CD4-positive, CD25-positive, alpha-beta regulatory T cell (primary cell): ENCODE results near the gene AGAP1. TPM values are rescaled to one million over a fixed set of nuclear protein-coding genes. Genes with fewer than 3 reads are reported as not detected.

ENCODE experiments used
- ATAC-seq, 2 donors: fragments of 150-1000 bp; cut with Tn5 transposase; one replicate each; pipeline ENCODE4 v1.10.0; 2021; ENCODE audit warnings: low read depth in 2 of 2, moderate number of reproducible peaks in 2 of 2, moderate library complexity in 1 of 2
- DNase-seq, 3 donors: peaks; one replicate each; pipeline versions ENCODE4 v3.0.0 to v3.0.0-alpha.2; 2012 to 2022; ENCODE audit warnings: mixed read lengths in 1 of 3
- H3K27ac ChIP-seq: one replicate; pipeline ENCODE4 v1.7.0; 2013; ENCODE audit warnings: mild to moderate bottlenecking, low read length; ENCODE audit not compliant: insufficient read depth, poor library complexity, severe bottlenecking
- H3K27me3 ChIP-seq: one replicate; pipeline ENCODE4 v1.7.0; 2013; ENCODE audit warnings: low read length; ENCODE audit not compliant: control insufficient read depth, insufficient read depth
- H3K36me3 ChIP-seq: one replicate; pipeline ENCODE4 v1.7.0; 2013; ENCODE audit warnings: mild to moderate bottlenecking, low read length, moderate library complexity; ENCODE audit not compliant: control insufficient read depth, insufficient read depth
- H3K4me1 ChIP-seq: 2 replicates; pipeline ENCODE4 v1.7.0; 2013; ENCODE audit warnings: mild to moderate bottlenecking, low read length; ENCODE audit not compliant: insufficient read depth, control insufficient read depth, poor library complexity, severe bottlenecking
- H3K4me3 ChIP-seq: one replicate; pipeline ENCODE4 v1.7.0; 2013; ENCODE audit warnings: low read depth, mild to moderate bottlenecking, low read length, moderate library complexity
- H3K9me3 ChIP-seq, 2 experiments: 1 replicate in 1 of 2; 2 replicates in 1 of 2; pipeline ENCODE4 v1.7.0; 2013; ENCODE audit warnings: low read length in 2 of 2, mild to moderate bottlenecking in 1 of 2, moderate library complexity in 1 of 2; ENCODE audit not compliant: control insufficient read depth in 2 of 2
- H3K27ac Mint-ChIP-seq, 3 donors: one replicate each; pipeline ENCODE4 v1.8.0; 2020 to 2022; ENCODE audit warnings: mild to moderate bottlenecking in 3 of 3, mixed read lengths in 3 of 3, moderate library complexity in 2 of 3
- H3K27me3 Mint-ChIP-seq: one replicate; pipeline ENCODE4 v1.8.0; 2022; ENCODE audit warnings: mild to moderate bottlenecking, mixed read lengths
- H3K36me3 Mint-ChIP-seq: one replicate; pipeline ENCODE4 v1.8.0; 2020; ENCODE audit warnings: mixed read lengths
- H3K4me1 Mint-ChIP-seq, 4 donors: one replicate each; pipeline ENCODE4 v1.8.0; 2020 to 2022; ENCODE audit warnings: mixed read lengths in 4 of 4, mild to moderate bottlenecking in 1 of 4
- H3K4me3 Mint-ChIP-seq, 4 donors: one replicate each; pipeline ENCODE4 v1.8.0; 2020 to 2022; ENCODE audit warnings: mild to moderate bottlenecking in 4 of 4, mixed read lengths in 4 of 4, moderate library complexity in 3 of 4
- H3K9me3 Mint-ChIP-seq, 7 donors: one replicate each; pipeline ENCODE4 v1.8.0; 2020 to 2022; ENCODE audit warnings: mixed read lengths in 7 of 7, mild to moderate bottlenecking in 3 of 7, moderate library complexity in 2 of 7
- polyA plus RNA-seq, 4 donors: library from polyadenylated mRNA; unstranded; fragments of 300-500 nt; fragmentation: Illumina TruSeq; gene quantifications; one replicate each; pipeline ENCODE4 v1.2.3, GENCODE V29; 2021
- total RNA-seq: library from RNA; stranded (reverse); gene quantifications from one replicate; pipeline ENCODE4 v1.2.3, GENCODE V29; 2022

Gene AGAP1
- total and polyA plus RNA-seq, 5 donors from 2014 or later: 0.99 TPM; not detected in 4

DNA sequence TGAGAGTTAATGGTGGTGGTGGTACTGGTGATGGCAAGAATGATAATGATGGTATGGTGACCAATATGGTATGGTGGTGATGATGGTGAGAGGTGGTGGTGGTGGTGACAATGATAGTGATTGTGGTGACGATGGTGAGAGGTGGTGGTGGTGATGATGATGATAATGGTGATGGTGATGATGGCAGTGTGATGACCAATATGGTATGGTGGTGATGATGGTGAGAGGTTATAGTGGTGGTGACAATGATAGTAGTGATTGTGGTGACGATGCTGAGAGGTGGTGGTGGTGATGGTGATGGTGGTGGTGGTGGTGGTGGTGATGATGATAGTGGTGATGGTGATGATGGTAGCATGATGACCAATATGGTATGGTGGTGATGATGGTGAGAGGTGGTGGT, 505.2 kb downstream of the AGAP1 start:
- Mint-ChIP-seq H3K27ac (no peak overlapping the region), H3K4me3 (no peak overlapping the region), H3K4me1 (no peaks in the 10 kb centered on the region), H3K27me3 (peaks cover 5% of the 10 kb centered on the region), H3K36me3 (no peaks in the 10 kb centered on the region), H3K9me3 (peaks cover 0 to 2% (median 0%) of the 10 kb centered on the region in 7 donors)
- Histone ChIP-seq H3K36me3 (no peaks in the 10 kb centered on the region), H3K4me3 (no peak overlapping the region), H3K27ac (no peak overlapping the region), H3K4me1 (no peaks in the 10 kb centered on the region), H3K27me3 (no peaks in the 10 kb centered on the region), H3K9me3 (no peaks in the 10 kb centered on the region)
- DNase-seq: no peak
- ATAC-seq: no peak

DNA sequence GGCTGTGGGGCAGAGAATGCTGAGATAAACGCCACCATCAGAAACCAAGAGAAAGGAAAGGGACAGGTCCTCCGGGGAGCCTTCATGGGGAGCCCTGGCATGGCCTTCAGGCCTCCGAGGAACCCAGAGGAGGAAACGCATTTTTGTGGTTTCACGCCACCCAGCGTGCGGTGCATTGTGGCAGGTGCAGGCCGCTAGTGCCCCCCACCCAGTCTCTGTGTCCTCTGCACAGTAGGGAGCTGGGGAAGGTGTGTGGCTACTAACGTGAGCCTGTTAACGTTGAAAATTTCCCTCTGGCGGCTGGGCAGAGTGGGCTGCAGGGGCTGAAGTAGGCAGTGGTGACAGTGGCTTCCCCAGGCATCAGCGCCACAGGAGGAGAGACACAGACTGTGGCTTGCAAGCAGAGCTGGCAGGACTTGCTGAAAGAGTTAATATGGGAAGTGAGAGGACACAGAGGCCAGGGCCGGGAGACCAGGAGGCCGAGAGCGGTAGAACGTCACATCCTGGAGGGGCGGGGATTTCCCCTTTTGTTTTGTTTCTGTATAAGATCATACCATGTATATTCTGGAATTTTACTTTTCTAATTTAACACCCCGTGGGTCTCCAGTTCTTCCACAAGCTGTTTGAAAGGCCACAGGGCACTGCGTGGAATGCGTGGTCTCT, 507.5 kb downstream of the AGAP1 start:
- no peak overlapping the region for H3K27ac ChIP-seq
- no peaks in the 10 kb centered on the region for H3K4me1 ChIP-seq
- Mint-ChIP-seq H3K4me1 (no peaks in the 10 kb centered on the region), H3K27me3 (peaks cover 5% of the 10 kb centered on the region), H3K27ac (no peak overlapping the region), H3K9me3 (peaks cover 0 to 3% (median 0%) of the 10 kb centered on the region in 7 donors), H3K36me3 (no peaks in the 10 kb centered on the region), H3K4me3 (no peak overlapping the region)
- ATAC-seq: no peak
- no peaks in the 10 kb centered on the region for H3K36me3 ChIP-seq
- no peak for DNase-seq
- H3K27me3 ChIP-seq: no peaks in the 10 kb centered on the region
- no peaks in the 10 kb centered on the region for H3K9me3 ChIP-seq
- H3K4me3 ChIP-seq: no peak overlapping the region

- H3K36me3 ChIP-seq: no peaks in the 10 kb centered on the region
- no peak for ATAC-seq
- H3K36me3 Mint-ChIP-seq: no peaks in the 10 kb centered on the region
- H3K4me1 Mint-ChIP-seq: no peaks in the 10 kb centered on the region
- H3K4me1 ChIP-seq: no peaks in the 10 kb centered on the region
- no peaks in the 10 kb centered on the region for H3K27me3 ChIP-seq
- peaks cover 0 to 3% (median 0%) of the 10 kb centered on the region in 7 donors for H3K9me3 Mint-ChIP-seq
- H3K4me3 Mint-ChIP-seq: no peak overlapping the region
- no peak overlapping the region for H3K4me3 ChIP-seq
- H3K9me3 ChIP-seq: no peaks in the 10 kb centered on the region
- no peak overlapping the region for H3K27ac Mint-ChIP-seq
- no peak overlapping the region for H3K27ac ChIP-seq
- no peak for DNase-seq
- peaks cover 5% of the 10 kb centered on the region for H3K27me3 Mint-ChIP-seq
Measured at GRCh38 chr2:236001854-236002253, 508.0 kb downstream of the AGAP1 start.

GRCh38 chr2:236008006-236008405, 514.2 kb downstream of the AGAP1 start:
- Histone ChIP-seq H3K27ac (no peak overlapping the region), H3K4me3 (no peak overlapping the region), H3K4me1 (no peaks in the 10 kb centered on the region), H3K9me3 (no peaks in the 10 kb centered on the region), H3K36me3 (no peaks in the 10 kb centered on the region), H3K27me3 (no peaks in the 10 kb centered on the region)
- Mint-ChIP-seq H3K4me1 (no peaks in the 10 kb centered on the region), H3K4me3 (no peak overlapping the region), H3K9me3 (peaks cover 0 to 4% (median 0%) of the 10 kb centered on the region in 7 donors), H3K27ac (no peak overlapping the region), H3K27me3 (peaks cover 8% of the 10 kb centered on the region), H3K36me3 (no peaks in the 10 kb centered on the region)
- DNase-seq: no peak
- ATAC-seq: no peak

DNA sequence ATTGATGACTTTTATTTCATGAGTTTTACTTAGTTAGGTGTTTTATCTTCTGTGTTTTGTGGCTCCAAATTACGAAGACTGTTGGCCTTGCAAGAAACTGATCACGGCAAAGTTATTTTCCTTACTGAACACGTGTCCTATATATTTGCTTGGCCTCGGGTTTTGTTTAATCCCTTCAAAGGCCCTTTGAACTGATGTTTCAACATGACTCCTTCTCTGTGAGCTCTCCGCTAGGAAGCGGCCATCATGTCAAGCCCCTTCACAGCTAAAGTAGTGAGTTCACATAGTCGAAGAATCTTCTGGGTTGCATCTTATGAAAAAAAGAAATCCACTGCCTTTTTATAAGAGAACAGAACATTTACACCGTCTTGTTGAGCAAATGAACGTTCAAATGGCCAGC, 515.0 kb downstream of the AGAP1 start:
- no peak overlapping the region for H3K4me3 ChIP-seq
- H3K27ac ChIP-seq: no peak overlapping the region
- H3K36me3 ChIP-seq: no peaks in the 10 kb centered on the region
- Mint-ChIP-seq H3K27ac (no peak overlapping the region), H3K36me3 (no peaks in the 10 kb centered on the region), H3K4me3 (peak overlapping the region in 1 of 4 donors; percentile 59), H3K9me3 (peaks cover 0 to 4% (median 0%) of the 10 kb centered on the region in 7 donors), H3K4me1 (no peaks in the 10 kb centered on the region), H3K27me3 (peaks cover 8% of the 10 kb centered on the region)
- no peaks in the 10 kb centered on the region for H3K9me3 ChIP-seq
- ATAC-seq (no peak), DNase-seq (no peak)
- no peaks in the 10 kb centered on the region for H3K4me1 ChIP-seq
- no peaks in the 10 kb centered on the region for H3K27me3 ChIP-seq

DNA sequence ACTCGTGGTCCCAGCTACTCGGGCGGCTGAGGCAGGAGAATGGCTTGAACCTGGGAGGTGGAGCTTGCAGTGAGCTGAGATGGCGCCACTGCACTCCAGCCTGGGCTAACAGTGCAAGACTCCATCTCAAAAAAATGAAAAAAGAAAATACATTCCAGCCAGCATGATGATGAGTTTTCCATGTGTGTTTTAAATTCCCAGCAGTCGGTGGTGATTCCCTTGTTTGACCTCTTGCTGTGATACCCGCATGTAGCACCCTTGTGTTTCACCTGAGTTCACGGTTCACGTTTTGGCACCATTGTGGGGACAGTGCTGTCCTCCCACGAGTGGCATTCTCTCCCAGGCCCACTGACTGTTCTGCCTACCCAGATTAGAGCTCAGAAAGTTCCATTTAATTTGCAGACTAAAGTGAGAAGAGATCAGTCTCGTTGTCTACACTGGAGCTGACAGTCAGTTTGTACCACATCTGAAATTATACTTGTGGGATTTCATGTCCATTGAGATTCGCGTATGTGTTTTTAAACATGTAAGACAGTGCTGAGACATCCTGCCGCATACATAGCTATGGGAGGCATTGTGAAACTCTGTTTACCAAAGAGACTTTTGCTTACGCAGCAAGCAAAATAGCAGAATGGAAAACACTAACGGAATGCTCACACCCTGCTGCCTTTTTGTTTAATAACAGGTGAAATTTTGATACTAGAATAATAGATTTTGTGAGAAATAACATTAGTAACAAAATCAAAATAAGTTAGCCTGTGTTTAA, 517.3 kb downstream of the AGAP1 start:
- Histone ChIP-seq H3K27me3 (no peaks in the 10 kb centered on the region), H3K9me3 (no peaks in the 10 kb centered on the region), H3K36me3 (no peaks in the 10 kb centered on the region), H3K27ac (no peak overlapping the region), H3K4me1 (no peaks in the 10 kb centered on the region), H3K4me3 (no peak overlapping the region)
- DNase-seq (no peak), ATAC-seq (no peak)
- H3K27me3 Mint-ChIP-seq: peaks cover 15% of the 10 kb centered on the region
- H3K4me3 Mint-ChIP-seq: no peak overlapping the region
- H3K36me3 Mint-ChIP-seq: no peaks in the 10 kb centered on the region
- H3K4me1 Mint-ChIP-seq: peaks cover 0 to 3% (median 0%) of the 10 kb centered on the region in 4 donors
- peak overlapping the region in 1 of 3 donors; percentile 32 for H3K27ac Mint-ChIP-seq
- H3K9me3 Mint-ChIP-seq: peaks cover 0 to 1% (median 0%) of the 10 kb centered on the region in 7 donors

DNA sequence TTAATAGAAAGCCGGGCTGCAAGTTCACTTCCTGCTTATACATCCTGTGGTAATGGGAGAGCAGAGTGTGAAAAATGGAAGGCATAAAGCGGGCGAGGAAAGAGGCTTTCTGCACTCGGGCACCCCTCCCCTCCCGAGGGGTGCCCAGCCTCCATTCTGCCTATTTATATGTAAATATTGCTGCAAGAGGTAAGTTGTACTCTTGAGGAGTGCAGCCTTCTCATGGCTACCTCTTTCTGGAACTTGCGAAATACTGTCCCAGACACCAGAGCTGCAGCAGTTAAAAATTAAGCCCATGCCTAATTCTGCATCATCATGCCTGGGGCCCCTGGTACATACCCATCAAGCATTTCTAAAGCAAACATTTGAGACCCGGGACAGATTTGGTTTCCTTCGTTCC, 518.3 kb downstream of the AGAP1 start:
- H3K9me3 ChIP-seq: no peaks in the 10 kb centered on the region
- Mint-ChIP-seq H3K4me3 (no peak overlapping the region), H3K4me1 (peaks cover 0 to 3% (median 0%) of the 10 kb centered on the region in 4 donors), H3K36me3 (no peaks in the 10 kb centered on the region), H3K9me3 (peaks cover 0 to 1% (median 0%) of the 10 kb centered on the region in 7 donors), H3K27me3 (peaks cover 15% of the 10 kb centered on the region), H3K27ac (no peak overlapping the region)
- H3K36me3 ChIP-seq: no peaks in the 10 kb centered on the region
- H3K27ac ChIP-seq: no peak overlapping the region
- H3K4me3 ChIP-seq: no peak overlapping the region
- DNase-seq: no peak
- H3K4me1 ChIP-seq: no peaks in the 10 kb centered on the region
- no peaks in the 10 kb centered on the region for H3K27me3 ChIP-seq
- ATAC-seq: no peak
